Measurements from ENCODE around the gene MAT1A. TPM values are rescaled to one million over a fixed set of nuclear protein-coding genes. Genes with fewer than 3 reads are reported as not detected.

MAT1A gene
- total RNA-seq, 1 experiment from 2014 or later, result 3.9 TPM

DNA sequence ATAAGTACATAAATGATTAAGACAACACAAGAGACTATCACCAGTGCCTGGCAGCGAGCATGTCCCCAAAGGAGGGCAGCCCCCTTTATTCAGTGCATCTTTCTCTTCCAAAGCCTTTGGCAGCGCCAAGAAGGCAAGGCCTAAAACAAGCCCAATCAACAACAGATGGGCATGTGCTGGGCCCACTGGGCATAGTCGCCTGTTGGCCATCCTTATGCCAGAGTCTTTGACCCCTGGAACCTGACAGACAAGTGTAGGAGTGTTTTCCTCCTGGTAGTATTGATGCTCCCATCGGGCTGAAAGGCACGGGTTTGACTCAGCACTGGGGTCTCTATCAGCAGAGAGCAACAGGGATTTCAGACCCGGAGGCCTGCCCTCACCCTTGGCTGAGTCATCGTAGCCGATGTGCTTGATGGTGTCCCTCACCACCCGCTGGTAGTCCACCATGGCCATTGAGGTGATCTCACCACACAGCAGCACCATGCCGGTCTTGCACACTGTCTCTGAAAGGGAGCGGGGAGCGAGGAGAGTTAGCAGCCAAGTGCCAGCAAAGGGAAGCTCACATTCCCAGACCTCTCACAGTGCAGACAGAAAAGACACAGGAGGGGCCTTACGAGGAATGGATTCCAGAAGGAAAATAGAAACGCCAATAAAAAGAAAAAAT, 5.8 kb downstream of the MAT1A start:
- in situ Hi-C loops (cut with HindIII; ENCODE audit: low sequenced_read_pairs), result no loop called here
- DNase-seq (ENCODE audit: low spot score), result no peak

DNA sequence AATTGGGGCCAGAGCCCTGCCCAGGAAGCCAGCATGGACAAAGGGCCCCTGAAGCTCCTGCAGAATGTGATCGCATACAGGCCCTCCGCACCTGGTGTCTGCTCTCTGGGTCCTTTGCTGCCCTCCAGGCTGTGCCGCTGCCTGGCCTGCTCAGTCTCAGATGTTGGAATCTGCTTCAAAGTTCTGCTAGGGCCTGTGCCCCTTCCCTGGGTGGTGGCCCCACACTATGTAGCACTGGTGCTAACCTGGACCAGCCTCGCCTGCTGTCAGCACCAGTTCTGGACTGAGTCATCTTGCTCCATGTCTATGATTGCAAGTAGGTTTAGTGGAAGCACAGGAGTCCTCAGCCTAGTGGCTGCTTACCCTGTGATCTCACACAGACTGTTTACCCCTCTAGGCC, 6.3 kb downstream of the MAT1A start:
- no peak for DNase-seq (ENCODE audit: low spot score)
- in situ Hi-C loops (cut with HindIII; ENCODE audit: low sequenced_read_pairs), result no loop called here

DNA sequence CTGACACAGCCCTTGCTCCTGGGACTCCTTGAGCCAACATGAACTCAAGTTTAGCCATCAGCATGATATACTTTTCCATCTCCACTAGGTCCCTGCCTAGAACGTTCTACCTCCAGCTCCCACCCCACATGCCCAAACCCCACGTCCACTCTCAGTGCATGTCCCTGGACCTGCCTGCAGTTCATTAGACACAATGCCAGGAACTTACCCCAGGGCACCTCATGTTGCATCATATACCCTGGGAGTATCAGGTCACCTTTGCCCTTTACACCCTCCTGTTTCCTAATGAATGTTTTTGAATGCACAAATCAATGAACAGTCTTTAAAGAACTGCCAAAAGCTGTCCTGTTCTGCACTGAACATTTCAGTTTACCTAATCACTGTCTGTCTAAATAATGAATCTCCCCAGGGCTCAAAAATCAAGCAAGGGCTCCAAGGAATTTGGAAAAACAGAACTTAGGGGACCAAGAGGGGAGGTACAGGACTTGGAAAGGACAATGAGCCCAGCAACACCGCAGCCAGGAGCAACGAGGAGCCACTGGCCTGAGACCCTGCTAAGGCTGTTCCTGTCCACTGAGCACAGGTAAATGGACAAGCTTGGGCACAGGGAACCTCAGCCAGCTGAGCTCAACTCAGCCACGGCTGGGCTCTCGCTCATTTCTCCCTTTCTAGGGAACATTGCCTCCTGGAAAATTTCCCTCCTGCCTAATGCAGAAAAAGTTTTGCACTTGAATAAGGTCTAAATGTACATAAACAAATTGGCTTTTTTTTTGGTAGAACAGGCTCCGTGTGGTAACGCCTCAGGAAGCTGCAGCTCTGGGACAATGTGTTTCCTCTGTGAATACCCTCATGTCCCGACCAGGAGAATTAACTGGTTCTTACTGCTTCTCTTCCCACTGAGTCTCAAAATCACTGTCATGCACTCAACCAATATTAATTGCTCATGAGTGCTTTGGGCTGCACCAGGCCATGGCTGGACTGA, 7.4 kb downstream of the MAT1A start:
- DNase-seq (ENCODE audit: low spot score), result no peak
- in situ Hi-C loops (cut with HindIII; ENCODE audit: low sequenced_read_pairs), result no loop called here

DNA sequence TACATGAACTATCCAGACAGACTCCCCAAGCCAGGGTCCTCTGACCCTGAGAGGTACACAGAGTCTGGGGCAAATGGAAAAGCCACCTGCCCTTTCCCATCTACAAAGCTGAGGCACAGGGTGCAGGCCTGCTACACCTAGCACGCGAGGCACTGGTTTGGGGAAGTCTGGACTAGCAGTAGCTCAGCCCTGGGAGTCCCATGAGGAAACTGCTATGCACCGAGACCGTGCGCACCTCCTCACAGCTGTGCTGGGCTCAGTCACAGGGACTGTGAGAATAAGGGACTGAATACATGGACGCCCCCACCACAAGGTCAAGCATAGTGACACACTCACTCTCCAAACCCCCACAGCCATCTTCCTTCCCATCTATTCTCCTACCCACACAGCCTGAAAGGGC, 8.2 kb downstream of the MAT1A start:
- in situ Hi-C loops (cut with HindIII; ENCODE audit: low sequenced_read_pairs), result no loop called here
- no peak for DNase-seq (ENCODE audit: low spot score)

DNA sequence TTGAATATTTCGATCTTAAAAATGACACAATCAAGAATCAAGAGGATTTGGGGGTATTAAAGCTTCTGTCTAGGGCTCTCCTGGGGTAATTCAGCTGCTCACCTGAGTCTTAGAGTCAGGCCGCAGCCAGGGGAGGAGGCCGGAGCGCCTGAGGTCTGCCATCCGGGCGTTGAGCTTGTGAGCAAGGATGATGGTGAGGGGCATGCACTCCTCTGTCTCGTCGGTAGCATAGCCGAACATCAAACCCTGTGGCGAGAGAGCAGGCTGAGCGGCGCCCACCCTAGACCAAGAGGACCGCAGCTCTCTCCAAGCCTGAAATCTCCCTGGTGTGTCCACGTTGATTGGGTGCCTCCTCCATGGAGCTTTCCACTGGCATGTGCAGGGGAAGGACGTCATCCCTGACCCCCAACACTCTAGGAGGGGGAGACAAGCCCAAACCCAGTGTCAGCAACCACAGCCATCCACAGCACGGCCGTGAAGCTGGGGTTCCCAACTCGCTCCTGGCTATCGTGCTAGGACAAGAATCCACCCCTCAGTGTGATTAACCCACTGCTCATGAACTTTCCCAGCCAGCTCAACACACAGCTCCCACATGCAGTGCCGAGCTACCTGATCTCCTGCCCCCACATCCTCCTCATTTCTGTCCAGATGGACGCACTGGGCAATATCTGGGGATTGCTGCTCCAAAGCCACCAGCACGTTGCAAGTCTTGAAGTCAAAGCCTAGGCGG, 9.2 kb downstream of the MAT1A start:
- in situ Hi-C loops (cut with HindIII; ENCODE audit: low sequenced_read_pairs), result no loop called here
- no peak for DNase-seq (ENCODE audit: low spot score)

DNA sequence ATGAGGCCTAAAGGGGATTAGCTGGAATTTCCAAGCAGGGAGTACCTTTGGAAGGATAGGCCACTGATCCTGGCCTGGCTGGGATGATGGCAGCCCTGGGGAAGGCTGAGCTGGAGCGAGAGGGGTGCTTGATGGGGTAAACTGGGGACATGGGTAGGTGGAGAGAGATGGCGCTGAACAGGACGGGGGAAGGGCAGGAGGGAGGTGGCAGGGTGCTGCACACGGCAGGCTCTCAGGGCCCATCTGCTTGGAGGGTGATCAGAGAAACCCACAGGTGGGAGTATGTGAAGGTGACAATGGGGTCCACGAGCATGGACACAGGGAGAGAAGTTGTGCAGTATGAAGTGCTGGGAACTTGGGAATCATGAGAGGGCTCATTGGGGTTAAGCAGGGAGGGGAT, 10.3 kb downstream of the MAT1A start:
- in situ Hi-C loops (cut with HindIII; ENCODE audit: low sequenced_read_pairs), result no loop called here
- DNase-seq (ENCODE audit: low spot score), result no peak

DNA sequence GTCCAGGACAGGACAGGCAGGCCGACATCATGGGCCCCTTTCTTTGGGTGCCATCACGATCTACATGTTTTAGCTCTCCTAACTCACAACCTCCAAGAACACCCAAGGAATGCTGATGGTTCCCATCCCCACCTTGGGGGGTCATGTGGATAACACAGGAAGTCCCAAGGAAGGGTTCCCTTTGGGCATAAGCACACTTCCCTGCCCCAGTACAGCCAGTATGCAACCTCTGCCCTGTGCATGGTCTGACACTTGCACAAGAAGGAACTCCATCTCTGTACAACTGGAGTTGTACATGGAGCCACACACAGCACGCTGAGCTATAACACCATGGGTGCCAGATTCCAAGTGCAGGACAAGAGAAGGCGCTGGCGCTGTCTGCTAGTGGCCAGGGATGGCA, 11.0 kb downstream of the MAT1A start:
- in situ Hi-C loops (cut with HindIII; ENCODE audit: low sequenced_read_pairs), result no loop called here
- no peak for DNase-seq (ENCODE audit: low spot score)

DNA sequence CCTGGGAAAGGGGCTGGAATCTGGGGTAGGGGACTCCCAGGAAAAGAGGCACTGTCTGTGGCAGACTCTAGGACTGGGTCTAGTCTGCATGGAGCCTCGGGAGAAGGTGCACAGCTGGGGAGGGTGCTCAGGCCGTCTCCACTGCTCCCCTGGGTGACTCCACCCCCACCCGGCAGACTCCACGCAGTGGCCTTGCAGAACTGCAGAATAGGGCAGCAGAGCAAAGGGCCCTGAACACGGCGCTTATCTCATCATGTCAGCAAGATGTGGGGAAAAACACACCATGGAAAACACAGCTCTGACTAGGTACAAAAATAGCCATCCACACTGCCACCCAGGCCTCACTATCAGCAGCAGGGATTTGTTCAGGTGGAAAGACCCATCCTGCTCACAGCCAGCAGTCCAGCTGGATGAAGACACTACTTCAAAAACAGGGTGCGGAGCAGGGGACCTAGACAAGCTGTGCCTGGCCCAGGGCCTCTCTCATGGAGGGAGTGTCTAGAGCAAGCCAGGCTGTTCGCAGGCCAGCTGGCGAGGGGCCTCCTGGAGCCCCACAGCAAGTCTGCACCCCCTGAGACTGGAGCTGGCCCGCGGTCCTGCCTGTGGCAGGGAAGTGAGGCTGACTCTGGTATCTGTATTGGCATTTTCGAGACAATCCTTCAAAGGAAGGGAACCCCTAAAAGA, 11.7 kb downstream of the MAT1A start:
- in situ Hi-C loops (cut with HindIII; ENCODE audit: low sequenced_read_pairs), result no loop called here
- DNase-seq (ENCODE audit: low spot score), result peak; percentile 96

DNA sequence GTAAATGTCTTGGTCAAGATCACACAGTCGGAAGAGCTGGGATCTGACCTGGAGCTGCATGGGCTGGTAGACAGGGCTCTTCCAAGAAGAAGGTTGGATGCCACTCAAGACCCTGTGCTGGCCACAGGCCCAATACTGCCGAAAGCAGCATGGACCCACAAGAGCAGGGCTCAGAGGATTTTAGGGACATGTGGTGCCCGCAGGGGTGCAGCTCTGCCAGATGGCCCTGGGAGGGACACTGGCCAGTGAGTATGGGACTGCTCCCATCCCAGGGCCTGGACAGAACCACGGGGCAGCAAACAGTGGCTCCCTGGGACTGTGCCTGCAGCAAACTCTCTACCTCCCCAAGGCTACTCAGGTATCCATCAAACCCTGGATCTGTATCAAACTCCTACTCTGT, 12.4 kb downstream of the MAT1A start:
- in situ Hi-C loops (cut with HindIII; ENCODE audit: low sequenced_read_pairs), result no loop called here

DNA sequence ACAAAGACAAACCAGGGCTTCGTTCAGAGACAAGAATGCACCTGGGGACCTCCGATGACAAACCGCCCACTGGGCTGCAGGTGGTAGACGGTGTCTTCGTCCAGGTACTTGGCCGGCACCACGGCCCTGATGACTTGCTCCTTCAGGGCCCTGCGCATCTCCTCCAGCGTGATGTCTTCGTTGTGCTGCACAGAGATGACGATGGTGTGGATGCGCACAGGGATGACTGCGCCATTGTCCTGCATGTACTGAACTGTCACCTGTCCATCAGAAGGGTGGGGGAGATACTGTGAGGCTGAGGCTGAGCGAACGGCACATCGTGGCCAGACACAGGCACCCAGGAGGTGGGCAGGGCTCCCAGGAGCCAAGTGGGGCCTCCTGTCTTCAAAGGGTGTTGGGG, 13.1 kb downstream of the MAT1A start:
- in situ Hi-C loops (cut with HindIII; ENCODE audit: low sequenced_read_pairs), result no loop called here
- DNase-seq (ENCODE audit: low spot score), result no peak

More for the DNA sequence above, 12.4 kb downstream of the MAT1A start:
- peak; percentile 91 for DNase-seq (ENCODE audit: low spot score)

DNA sequence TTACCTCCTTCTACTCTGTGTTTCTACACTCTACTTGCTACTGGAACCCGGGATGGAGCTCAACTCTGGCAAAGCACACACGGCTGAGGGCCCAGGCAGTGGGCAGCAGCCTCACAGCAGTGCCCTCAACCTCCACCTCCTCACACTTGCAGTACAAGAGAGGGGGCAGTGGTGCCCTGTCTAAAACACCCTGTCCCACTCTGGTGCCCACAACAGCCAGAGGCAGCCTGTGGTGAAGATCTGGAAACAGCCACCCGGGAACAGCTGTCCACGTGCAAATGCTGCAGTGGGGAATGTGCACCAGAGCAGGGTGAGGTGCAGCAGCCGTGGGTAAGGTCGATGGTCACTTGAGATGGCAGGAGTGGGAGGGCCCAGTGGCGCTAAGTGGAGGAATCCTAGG, 13.7 kb downstream of the MAT1A start:
- DNase-seq (ENCODE audit: low spot score), result no peak
- in situ Hi-C loops (cut with HindIII; ENCODE audit: low sequenced_read_pairs), result no loop called here

DNA sequence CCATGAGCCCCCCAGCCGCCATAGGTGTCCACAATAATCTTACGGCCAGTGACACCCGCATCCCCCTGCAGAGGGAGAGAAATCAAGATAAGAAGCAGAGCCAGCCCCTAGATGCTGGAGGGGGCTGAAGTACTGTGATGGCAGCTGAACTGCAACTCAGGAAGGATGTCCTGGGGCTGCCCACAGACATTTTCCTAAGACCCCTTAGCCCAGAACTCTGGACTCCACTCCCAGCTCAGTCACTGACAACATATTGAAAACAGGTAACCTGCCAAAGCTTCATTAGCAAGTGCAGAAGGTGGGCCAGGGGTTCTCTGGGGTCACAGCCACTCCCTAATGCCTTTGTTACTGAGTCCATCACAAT, 14.3 kb downstream of the MAT1A start:
- in situ Hi-C loops (cut with HindIII; ENCODE audit: low sequenced_read_pairs), result no loop called here
- DNase-seq (ENCODE audit: low spot score), result no peak

DNA sequence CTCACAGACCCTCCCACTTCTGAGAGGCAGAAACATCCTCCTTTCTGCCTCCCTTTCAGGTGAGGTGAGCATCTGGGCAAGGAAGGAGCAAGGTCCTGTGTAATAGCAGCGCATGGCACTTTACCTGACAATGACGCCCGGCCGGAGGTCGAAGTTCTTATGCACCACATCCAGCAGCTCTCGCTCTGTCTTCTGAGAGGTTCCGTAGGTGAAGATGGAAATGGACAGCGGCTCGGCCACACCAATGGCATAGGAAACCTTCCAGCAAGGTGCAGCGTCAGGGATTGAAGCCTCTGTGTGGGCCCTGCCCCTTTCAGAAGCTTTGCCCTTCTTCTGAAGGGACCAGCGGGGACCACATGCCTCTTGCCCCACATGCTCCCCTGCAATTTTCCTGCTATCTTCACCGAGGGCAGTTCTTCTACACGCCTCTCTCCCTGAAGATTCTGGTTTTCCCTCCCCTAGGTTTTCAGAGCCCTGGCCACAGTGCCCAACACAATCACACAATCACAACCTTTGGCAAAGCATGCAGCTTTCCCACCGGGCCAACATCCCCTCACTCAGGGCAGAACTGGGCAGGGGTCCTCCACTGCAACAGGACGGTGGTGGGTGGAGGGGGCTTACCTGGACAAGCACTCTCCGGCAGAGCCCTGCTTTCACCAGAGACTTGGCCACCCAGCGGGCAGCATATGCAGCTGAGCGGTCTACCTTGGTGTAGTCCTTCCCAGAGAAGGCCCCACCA, 14.9 kb downstream of the MAT1A start:
- in situ Hi-C loops (cut with HindIII; ENCODE audit: low sequenced_read_pairs), result no loop called here
- DNase-seq (ENCODE audit: low spot score), result no peak

DNA sequence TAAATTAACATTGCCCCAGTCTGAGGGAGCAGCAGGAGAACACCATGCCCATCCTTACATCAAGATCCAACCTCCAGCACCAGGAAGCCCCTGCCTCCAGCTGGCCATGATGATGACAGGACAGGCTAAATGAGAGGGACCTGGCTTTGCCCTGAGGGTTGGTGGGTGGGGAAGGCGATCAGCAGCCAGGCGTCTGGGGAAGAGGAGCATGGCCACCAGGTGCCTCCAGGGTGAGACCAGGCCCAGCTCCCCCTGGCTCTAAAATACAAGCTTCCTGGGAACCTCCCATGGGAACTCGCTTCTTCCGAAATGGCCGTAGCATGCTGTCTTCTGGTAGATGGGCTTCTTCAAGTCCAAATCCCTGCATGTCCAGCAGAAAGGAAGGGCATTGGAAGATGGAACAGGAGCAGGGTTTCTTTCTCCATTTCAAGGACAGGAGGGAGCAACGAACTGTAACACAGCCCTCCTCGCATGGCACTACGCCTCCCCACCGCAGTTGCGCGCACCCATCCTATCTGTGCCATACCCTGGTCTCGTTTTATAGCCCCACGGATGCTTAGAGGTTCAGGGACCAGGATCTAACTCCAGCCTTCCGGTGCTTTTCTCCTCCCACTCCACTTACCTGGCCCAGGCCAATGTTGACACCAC, 15.8 kb downstream of the MAT1A start:
- in situ Hi-C loops (cut with HindIII; ENCODE audit: low sequenced_read_pairs), result no loop called here

DNA sequence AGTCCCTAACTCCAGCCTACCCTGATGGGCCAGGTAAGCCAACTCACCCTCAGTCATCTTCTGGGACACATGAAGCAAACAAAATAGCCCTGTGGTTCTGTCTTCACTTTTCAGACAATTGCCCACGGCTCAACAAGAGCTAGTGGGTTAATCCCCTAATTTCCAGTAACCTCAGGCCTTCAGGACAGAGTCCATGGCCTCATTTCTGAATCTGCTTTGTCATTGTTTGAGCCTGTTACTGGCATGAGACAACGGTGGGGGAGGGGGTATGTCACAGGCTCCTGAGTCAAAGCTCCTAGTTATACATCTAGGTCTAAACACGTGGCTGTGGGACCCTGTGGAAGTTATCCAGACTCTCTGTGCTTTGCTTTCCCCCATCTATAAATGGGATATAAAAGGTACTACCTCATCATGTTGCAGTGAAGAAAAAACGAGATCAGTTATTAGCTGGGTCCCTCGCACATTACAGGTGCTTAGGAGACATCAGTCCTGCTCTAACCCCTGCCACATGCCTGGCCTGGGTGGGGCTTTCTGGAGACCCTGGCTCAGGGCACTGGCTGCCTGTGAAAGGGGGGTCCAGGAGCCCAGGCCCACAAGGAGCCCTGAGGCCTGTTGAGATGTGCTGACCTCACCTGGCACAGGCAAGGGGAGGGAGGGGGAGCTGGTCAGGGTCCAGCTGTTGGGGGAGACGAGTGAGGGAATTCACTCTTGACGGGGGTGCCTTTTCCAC, 16.5 kb downstream of the MAT1A start:
- DNase-seq (ENCODE audit: low spot score), result no peak
- in situ Hi-C loops (cut with HindIII; ENCODE audit: low sequenced_read_pairs), result no loop called here

More for the DNA sequence above, 15.8 kb downstream of the MAT1A start:
- DNase-seq (ENCODE audit: low spot score), result no peak

DNA sequence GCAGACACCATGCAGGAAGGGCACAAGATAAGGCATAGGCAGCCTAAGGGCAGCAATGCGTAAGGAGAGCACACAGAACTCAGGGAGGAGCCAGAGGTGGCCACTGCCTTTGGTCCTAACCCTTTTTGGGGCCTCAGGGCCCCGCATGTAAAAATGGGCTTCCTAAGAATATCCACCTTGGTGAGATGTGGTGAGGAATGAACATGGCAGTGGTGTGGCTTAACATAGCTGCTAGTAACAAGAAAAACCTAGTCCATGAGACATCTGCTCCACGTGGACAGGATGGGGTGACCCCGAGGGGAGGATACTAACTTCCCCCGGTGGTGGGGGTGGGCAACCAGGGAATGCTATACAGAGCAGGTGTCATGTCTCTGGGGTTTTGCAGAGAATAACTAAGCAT, 18.0 kb downstream of the MAT1A start:
- DNase-seq (ENCODE audit: low spot score), result no peak
- in situ Hi-C loops (cut with HindIII; ENCODE audit: low sequenced_read_pairs), result no loop called here

DNA sequence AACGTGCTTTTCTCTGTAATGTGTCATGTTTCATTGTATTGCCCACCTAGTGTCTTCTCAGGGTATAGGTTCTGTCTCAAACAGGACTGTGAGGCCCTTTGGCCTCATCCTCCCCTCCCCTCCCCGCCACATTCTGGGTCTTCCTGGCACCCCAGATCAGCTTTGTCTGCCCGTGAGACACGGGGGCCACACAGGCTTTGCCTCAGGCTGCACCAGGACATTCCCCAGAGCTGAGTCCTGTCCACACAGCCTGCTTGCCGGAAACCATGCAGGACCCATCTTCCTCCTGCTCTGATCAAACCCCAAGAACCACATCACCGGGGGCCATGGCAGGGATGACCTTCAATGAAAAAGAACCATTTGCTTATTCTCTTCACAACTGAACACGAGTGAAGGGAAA, 18.6 kb downstream of the MAT1A start:
- in situ Hi-C loops (cut with HindIII; ENCODE audit: low sequenced_read_pairs), result no loop called here
- DNase-seq (ENCODE audit: low spot score), result no peak
